Coronary artery (tissue), 2 donors: ENCODE data around the gene MTA3.
"Not testable (repeated sequence)": the region's sequence is repeated elsewhere in the genome, so short reads cannot be mapped to it uniquely, and the experiment has no call there.

Experiments used
- DNase-seq: peaks from one replicate; pipeline ENCODE4 v3.0.0-alpha.2; 2017; ENCODE audit warnings: low spot score
- H3K27ac ChIP-seq, 2 donors: fragments of 200-600 bp; sonication (generic); one replicate each; pipeline ENCODE4 v1.5.1; 2016 to 2019
- H3K4me3 ChIP-seq: fragments of 200-600 bp; sonication (generic); 2 replicates; pipeline ENCODE4 v1.5.1; 2016; ENCODE audit warnings: mild to moderate bottlenecking, moderate library complexity
- CTCF ChIP-seq: fragments of 200-600 bp; sonication (generic); IDR thresholded peaks from one replicate; pipeline ENCODE4 v1.5.1; 2019; ENCODE audit warnings: antibody characterized with exemption

The MTA3 gene

GRCh38 chr2:42607101-42607637 lies 38.7 kb downstream of the MTA3 start:
- no peak overlapping the region for H3K27ac ChIP-seq
- DNase-seq = no peak
- TF ChIP-seq CTCF = no peak
- H3K4me3 ChIP-seq = no peak overlapping the region

GRCh38 chr2:42613281-42614064 lies 45.0 kb downstream of the MTA3 start:
- TF ChIP-seq CTCF = no peak
- DNase-seq = no peak
- H3K4me3 ChIP-seq = no peak overlapping the region
- H3K27ac ChIP-seq = no peak overlapping the region

- H3K27ac ChIP-seq = no peak overlapping the region
Observed at GRCh38 chr2:42614838-42615237, 46.4 kb downstream of the MTA3 start.

GRCh38 chr2:42618116-42618515 lies 49.7 kb downstream of the MTA3 start:
- no peak overlapping the region for H3K27ac ChIP-seq
- no peak for DNase-seq
- no peak for TF ChIP-seq CTCF

More at GRCh38 chr2:42614838-42615237, 46.4 kb downstream of the MTA3 start:
- no peak overlapping the region for H3K4me3 ChIP-seq
- DNase-seq = no peak
- TF ChIP-seq CTCF = no peak

GRCh38 chr2:42618972-42619371 lies 50.5 kb downstream of the MTA3 start:
- TF ChIP-seq CTCF = no peak
- no peak for DNase-seq
- no peak overlapping the region for H3K4me3 ChIP-seq
- H3K27ac ChIP-seq = no peak overlapping the region

More at GRCh38 chr2:42618116-42618515, 49.7 kb downstream of the MTA3 start:
- H3K4me3 ChIP-seq = no peak overlapping the region

- not testable (repeated sequence) for H3K27ac ChIP-seq, DNase-seq
Observed at GRCh38 chr2:42621626-42622025, 53.2 kb downstream of the MTA3 start.

GRCh38 chr2:42622943-42623676 lies 54.7 kb downstream of the MTA3 start:
- Histone ChIP-seq H3K4me3 (no peak overlapping the region), H3K27ac (no peak overlapping the region)
- TF ChIP-seq CTCF = no peak
- no peak for DNase-seq

More at GRCh38 chr2:42621626-42622025, 53.2 kb downstream of the MTA3 start:
- H3K4me3 ChIP-seq = not testable (repeated sequence)
